ENCODE measurements around the gene GNAS. TPM values are rescaled to one million over a fixed set of nuclear protein-coding genes. Genes with fewer than 3 reads are reported as not detected.

GNAS gene
- total and polyA plus RNA-seq, 9 donors: 1,389 to 3,620 (median 3,139) TPM

Other genes with a start within 250 kb of the GNAS start
- gene STX16, start 201.4 kb upstream of the GNAS start, total RNA-seq: 30.1 TPM
- gene STX16, start 201.4 kb upstream of the GNAS start, polyA plus RNA-seq (ENCODE audit: insufficient read depth in 1 of 8, insufficient read length in 8 of 8, low replicate concordance in 1 of 8): 10 to 100 TPM; 45.1 to 60.8 (median 52.4) TPM
- 22.3 TPM for gene NPEPL1, start 159.9 kb upstream of the GNAS start, total RNA-seq
- gene NPEPL1, start 159.9 kb upstream of the GNAS start, polyA plus RNA-seq (ENCODE audit: insufficient read depth in 1 of 8, insufficient read length in 8 of 8, low replicate concordance in 1 of 8): 10 to 100 TPM; 34.6 to 60.5 (median 43.8) TPM
- 2.4 TPM for gene GNAS-AS1, start 1.8 kb upstream of the GNAS start, total RNA-seq
- gene GNAS-AS1, start 1.8 kb upstream of the GNAS start, polyA plus RNA-seq (ENCODE audit: insufficient read depth in 1 of 8, insufficient read length in 8 of 8, low replicate concordance in 1 of 8): 1 to 10 TPM; 1.8 to 5.3 (median 2.5) TPM
- 36.0 TPM for gene NELFCD, start 128.5 kb downstream of the GNAS start, total RNA-seq
- gene NELFCD, start 128.5 kb downstream of the GNAS start, polyA plus RNA-seq (ENCODE audit: insufficient read depth in 1 of 8, insufficient read length in 8 of 8, low replicate concordance in 1 of 8): 10 to 100 TPM; 53.4 to 69.6 (median 60.6) TPM
- gene CTSZ, start 154.5 kb downstream of the GNAS start, total RNA-seq: 48.1 TPM
- gene CTSZ, start 154.5 kb downstream of the GNAS start, polyA plus RNA-seq (ENCODE audit: insufficient read depth in 1 of 8, insufficient read length in 8 of 8, low replicate concordance in 1 of 8): 10 to 100 TPM; 68.7 to 99.4 (median 79.2) TPM
- 0.35 TPM for gene TUBB1, start 166.7 kb downstream of the GNAS start, total RNA-seq
- gene TUBB1, start 166.7 kb downstream of the GNAS start, polyA plus RNA-seq (ENCODE audit: insufficient read depth in 1 of 8, insufficient read length in 8 of 8, low replicate concordance in 1 of 8): 1 to 10 TPM in 2 of 8 donors, under 1 TPM in 6; 0.43 to 1.5 (median 0.76) TPM
- gene ATP5F1E, start 179.6 kb downstream of the GNAS start, total RNA-seq: 61.9 TPM
- gene ATP5F1E, start 179.6 kb downstream of the GNAS start, polyA plus RNA-seq (ENCODE audit: insufficient read depth in 1 of 8, insufficient read length in 8 of 8, low replicate concordance in 1 of 8): 100 to 1,000 TPM; 145 to 220 (median 180) TPM
- 39.4 TPM for gene PRELID3B, start 190.1 kb downstream of the GNAS start, total RNA-seq
- 10 to 100 TPM; 39.3 to 52.8 (median 50.4) TPM for gene PRELID3B, start 190.1 kb downstream of the GNAS start, polyA plus RNA-seq (ENCODE audit: insufficient read depth in 1 of 8, insufficient read length in 8 of 8, low replicate concordance in 1 of 8)